ENCODE measurements around the gene ITK. TPM values are rescaled to one million over a fixed set of nuclear protein-coding genes. Genes with fewer than 3 reads are reported as not detected.

Gene ITK
- total and polyA plus RNA-seq, 2 of the 8 experiments (the other 6 are each of a cell fraction or from before 2014, with no cell fraction given) = 0.05 TPM; not detected in 1

DNA sequence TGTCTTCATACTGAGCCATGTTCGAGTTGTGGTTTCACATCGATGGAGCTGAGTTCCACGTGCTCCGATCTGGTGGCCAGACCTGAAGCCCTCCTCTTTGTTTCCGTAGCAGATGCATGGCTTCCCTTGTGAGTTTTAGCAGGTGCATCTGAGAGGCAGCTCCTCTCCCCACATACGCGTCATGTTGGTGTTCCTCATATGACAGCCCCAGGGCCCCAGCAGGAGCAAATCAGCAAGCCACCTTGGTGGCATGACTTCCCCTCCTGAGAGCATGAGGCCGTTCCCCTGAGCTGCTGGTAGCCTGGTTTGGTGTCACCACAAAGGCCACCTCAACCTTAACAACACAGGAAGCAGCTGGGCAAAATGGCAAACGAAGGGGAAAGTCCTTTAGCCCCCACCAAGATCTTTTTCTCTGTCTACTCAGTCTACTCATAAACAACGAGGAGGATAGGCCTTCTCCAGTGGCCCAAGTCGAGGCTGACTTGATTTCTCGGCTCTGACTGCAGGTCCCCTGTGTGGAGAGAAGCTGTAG lies 91.2 kb downstream of the ITK start (continued):
- TF ChIP-seq, protein P1, sequence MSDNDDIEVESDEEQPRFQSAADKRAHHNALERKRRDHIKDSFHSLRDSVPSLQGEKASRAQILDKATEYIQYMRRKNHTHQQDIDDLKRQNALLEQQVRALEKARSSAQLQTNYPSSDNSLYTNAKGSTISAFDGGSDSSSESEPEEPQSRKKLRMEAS (IDR thresholded peaks at IDR 0.05) = no peak
- no peak for TF ChIP-seq SAP30 (IDR thresholded peaks at IDR 0.05; ENCODE audit: insufficient read depth, insufficient replicate concordance, low read length)
- no peak for TF ChIP-seq ASH2L (IDR thresholded peaks at IDR 0.05; ENCODE audit: low read length)
- TF ChIP-seq BRCA1 (IDR thresholded peaks at IDR 0.05; ENCODE audit: low read depth, low read length) = no peak
- no peak for TF ChIP-seq SP1 (IDR thresholded peaks at IDR 0.05; ENCODE audit: low read depth, low read length)
- TF ChIP-seq SRF (IDR thresholded peaks at IDR 0.05; ENCODE audit: low read depth, low read length) = no peak
- no peak for TF ChIP-seq SP2 (IDR thresholded peaks at IDR 0.05; ENCODE audit: low read length)
- TF ChIP-seq POLR2AphosphoS5 (IDR thresholded peaks at IDR 0.05; ENCODE audit: low read depth, low read length) = no peak
- TF ChIP-seq SUZ12 (IDR thresholded peaks at IDR 0.05; ENCODE audit: low read length) = no peak

Measured in H1 (cell line).